ENCODE data around the gene MYMK.

DNA sequence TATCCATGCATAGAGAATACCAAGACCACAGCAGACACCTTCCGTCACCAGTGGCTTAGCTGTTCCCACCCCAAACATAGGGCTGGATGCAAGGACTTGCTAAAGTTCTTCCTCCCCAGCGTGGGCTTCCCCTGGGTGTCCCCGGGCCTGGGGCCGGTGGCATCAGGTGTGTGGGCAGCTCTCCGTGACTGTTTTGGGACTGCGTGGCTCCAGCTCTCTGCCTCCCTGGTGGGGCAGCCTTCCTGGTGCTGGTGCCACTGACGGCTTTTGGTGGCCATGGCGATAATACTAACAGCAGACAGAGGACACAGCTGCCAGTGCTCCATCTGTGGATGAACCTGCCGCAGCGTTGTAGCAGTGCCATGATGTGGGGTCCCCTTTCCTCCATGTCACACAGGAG is 60.1 kb downstream of the MYMK start:
- TF ChIP-seq CTCF (IDR thresholded peaks at IDR 0.05; ENCODE audit: poor library complexity) (no peak), EZH2 (IDR thresholded peaks at IDR 0.05; ENCODE audit: borderline replicate concordance) (no peak)

Data from hepatocyte (in vitro differentiated cells).